Stimulated activated CD4-positive, alpha-beta T cell treated with anti-CD3 and anti-CD28 coated beads, Interleukin-12 subunit alpha, Interleukin-12 subunit beta, amount 100 ng/mL, for 24 hours (primary cell): ENCODE data around the gene BCAS3.
"Not testable (repeated sequence)": the region's sequence is repeated elsewhere in the genome, so short reads cannot be mapped to it uniquely, and the experiment has no call there.

Experiments
- DNase-seq, 2 experiments: peaks; one replicate each; pipeline ENCODE4 v3.0.0-alpha.2; 2020; ENCODE audit warnings: low read depth in 2 of 2

The BCAS3 gene

DNA sequence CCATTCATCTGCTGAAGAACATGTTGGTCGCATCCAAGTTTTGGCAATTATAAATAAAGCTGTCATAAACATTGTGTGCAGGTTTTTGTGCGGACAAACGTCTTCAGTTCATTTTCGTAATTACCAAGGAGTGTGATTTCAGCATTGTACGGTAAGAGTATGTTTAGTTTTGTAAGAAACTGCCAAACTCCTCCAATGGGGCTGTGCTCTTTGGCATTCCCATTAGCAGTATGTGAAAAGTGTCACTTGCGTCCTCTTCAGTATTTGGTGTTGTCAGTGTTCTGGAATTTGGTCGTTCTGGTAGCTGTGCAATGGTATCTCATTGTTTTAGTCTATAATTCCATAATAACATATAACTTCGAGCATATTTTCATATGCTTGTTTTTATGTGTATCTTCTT is 120.9 kb downstream of the BCAS3 start:
- no peak for DNase-seq

DNA sequence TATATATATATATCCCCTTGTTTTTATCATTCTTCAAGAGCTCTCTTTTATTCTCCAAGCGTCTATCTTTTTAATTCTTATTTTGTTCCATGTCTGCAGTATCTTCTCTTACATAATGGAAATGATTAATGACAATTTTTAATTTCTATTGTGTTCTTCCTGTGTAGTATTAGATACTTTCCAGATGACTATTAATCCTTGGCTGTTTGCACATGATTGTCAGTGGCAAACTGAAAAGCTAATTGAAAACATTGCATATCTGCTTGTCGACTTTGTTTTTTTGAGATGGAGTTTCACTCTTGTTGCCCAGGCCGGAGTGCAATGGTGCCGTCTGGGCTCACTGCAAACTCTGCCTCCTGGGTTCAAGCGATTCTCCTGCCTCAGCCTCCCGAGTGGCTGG is 124.7 kb downstream of the BCAS3 start:
- no peak for DNase-seq

DNA sequence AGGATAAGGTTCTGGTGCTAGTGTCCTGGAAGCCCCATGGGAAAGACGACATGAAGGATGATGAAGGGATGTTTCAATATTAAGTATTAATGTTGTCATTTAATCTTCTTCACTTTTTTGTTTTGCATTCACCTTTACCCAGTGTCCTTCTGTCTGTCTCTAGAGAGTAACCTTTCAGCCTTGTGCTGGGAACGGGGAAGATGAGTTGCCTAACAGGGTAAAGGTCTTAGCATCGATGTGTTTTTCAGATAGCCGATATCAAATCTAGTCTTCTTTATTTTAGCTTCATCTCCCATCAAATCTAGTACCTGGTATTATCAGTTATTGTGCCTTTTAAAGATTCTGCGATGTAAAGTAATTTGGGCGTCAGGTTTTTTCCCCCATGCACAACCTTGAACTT is 125.4 kb downstream of the BCAS3 start:
- DNase-seq: no peak

DNA sequence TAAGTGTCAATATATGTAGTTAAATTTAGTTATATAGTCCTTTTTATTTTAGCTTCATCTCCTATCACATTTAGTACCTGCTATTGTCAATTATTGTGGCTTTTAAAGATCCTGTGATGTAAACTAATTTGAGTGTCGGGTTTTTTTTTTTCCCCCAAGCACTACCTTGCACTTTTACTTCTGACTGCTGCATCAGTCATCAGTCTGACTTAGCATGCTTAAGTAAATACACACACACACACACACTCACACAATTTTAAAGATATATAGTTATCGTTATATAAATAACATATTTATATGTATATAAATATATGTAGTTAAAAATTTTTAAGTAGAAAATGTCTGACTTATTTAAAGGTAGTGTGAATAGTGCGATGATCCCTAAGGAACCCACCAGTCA is 127.2 kb downstream of the BCAS3 start:
- DNase-seq: no peak

DNA sequence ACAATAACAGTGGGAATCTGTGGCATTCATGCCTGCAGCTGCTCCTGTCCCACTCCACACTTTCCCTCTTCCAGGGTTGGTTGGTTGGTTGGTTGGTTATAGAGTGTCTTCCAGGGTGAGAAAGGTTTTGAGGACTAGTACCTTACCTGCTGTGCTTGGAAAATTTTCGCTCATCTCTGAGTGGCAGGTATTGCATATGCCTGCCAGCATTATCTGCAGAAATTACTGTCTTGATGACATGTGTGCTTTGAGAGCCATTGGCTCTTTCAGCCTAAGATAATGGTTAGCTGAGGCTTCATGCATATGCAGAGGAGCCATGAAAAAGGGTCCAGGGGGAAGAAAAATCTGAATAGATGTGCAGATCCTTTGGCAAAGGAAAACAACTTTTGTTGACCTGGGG is 131.8 kb downstream of the BCAS3 start:
- no peak for DNase-seq

DNA sequence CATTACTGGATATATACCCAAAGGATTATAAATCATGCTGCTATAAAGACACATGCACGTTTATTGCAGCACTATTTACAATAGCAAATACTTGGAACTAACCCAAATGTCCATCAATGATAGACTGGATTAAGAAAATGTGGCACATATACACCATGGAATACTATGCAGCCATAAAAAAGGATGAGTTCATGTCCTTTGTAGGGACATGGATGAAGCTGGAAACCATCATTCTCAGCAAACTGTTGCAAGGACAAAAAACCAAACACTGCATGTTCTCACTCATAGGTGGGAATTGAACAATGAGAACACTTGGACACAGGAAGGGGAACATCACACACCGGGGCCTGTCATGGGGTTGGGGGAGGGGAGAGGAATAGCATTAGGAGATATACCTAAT is 137.3 kb downstream of the BCAS3 start:
- DNase-seq: not testable (repeated sequence)

DNA sequence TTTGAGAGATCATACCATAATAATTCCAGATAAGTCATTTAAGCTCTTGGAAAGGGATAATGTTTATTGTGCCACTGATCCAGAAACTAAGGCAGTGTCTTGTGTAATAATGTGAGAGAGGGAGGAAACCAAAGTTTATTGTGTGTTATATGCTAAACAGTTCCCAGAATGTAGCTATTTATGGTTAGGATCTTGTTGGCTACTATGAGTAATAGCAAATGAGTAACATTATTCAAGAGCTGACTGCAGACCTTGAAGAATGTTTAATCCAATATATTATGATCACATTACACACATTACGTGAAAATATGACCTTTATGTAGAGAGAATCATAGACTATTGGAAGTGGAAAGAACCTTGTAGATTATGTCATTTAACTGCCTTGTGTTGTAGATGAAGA is 139.5 kb downstream of the BCAS3 start:
- DNase-seq: no peak

DNA sequence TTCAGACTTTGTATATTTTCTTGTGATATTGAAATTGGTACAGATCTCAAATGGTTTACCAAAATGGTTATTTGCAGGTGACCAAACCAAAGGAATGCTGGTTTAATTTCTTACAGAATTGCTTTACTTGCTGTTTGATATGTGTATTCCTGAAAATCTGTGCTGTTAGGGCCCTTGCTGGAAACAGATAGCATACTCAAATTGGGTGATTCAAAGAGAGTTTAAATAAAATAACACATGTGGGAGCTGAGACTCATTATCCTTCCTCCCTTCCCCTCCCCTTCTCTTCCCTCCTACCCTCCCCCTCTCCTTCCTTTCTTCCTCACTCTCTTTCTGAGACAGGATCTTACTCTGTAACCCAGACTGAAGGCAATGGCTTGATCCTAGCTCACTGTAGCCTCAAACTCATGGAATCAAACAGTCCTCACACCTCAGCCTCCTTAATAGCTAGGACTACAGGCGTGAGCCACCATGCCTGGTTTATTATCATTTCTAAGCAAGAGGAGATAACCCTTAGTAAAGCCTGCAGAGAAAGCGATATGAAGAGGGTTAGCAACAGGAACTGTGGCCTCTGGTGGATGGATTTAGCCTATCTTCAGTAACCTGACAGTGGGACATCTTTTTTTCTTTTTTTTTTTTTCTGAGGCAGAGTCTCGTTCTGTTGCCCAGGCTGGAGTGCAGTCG is 141.9 kb downstream of the BCAS3 start:
- no peak for DNase-seq

DNA sequence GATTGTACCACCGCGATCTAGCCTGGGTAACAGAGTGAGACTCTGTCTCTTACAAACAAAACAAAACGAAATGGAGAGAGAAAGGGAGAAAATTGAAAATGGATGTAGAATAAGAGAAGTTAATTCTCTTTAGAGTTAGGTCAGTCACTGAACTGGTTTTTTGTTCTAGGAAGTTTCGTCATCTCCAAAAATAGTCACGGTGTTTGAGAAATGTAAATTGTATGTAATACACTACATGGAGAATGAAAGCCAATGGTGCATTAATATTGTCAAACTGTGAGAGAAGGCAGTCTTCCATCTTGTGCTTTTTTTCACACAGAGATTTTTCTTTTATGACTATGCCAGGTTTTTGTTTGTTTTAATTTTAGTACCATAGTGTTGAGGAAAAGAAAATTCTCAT is 145.9 kb downstream of the BCAS3 start:
- no peak for DNase-seq

DNA sequence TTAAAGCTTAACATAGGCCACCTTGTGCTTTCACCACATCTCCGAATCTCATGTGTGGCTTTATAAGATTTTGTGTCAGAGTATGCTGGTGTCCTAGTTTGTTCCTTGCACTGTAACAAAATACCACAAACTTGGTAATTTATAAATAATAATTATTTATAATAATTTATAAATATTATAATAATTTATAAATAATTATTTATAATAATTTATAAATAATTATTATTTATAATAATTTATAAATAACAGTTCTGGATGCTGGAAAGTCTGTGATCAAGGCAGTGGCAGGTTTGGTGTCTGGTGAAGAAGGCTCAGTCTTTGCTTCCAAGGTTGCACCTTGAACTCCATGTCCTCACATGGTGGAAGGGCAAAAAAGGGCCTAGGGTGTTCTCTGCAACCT is 147.7 kb downstream of the BCAS3 start:
- no peak for DNase-seq

DNA sequence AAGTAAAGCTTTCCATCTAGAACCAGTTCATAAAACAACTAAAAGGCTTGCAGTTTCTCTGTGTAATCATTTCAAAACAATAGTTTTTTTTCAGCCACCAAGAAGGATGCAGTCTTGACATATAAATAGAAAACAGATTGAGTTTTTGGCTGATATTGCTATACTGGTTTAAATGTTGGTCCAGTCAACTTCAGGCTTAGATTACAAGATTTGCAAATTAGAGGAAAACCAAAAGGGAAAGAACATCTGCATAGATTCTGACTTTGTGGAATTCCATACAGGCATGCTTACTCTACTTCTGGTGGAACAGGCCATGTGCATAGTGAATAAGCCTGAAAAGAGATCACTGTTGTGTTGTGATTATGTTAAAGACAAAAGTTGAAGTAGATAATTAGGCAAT is 150.3 kb downstream of the BCAS3 start:
- no peak for DNase-seq

DNA sequence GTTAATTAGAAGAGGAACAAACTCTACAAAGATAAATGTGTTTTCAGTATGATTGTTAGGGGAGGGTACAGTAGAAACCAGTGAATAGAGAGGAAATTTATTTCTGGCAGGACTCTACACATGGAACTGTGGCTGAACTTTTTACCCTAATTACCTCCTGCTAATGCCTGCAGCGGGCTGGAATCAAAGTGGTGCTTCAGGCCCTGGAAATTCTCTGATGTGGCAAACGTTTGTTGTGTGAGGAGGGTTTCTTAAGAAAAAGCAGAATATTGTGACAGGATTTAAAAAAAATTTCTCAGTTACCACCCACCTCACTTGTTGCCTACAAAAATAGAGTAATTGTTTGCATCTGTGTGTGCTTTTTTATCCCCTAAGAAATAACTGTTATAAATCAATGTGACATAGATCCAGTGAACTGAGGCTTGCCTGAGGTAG is 154.5 kb downstream of the BCAS3 start:
- no peak for DNase-seq

DNA sequence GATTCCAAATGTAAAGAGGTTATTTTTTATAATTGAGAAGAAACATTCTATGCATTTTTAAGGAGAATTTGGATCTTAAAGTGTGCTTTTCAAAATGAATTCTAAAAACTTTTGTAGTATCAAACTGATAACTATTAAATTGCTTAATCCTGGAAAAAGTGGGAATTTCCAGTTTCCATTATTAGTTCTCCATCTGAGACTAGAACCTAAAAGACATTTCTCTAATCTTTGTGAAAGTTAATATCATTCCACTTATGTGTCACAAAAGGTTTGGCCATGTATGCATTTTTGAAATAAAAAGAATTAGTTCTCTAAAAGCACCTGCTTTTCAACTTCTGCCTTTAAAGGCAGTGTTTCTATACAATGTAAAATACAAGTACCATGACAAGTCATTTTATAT is 155.0 kb downstream of the BCAS3 start:
- DNase-seq: no peak

DNA sequence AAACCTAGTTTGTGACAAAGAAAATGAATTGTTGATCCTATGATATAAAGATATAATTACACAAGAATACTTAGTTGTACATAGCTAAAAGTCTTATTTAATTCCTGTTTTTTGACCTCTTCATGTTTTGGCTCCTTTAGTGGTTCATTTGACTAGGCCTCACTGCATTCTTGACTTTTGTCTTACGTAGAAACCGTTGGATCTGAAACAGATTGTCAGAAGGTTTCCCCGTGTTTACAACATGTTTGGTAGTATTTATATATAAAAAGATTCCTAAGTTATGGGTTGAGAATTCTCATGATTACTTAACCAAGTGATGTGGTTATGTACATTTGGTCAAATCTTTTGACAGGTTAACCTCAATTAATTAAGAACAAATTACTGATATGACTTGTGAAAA is 162.8 kb downstream of the BCAS3 start:
- no peak for DNase-seq

DNA sequence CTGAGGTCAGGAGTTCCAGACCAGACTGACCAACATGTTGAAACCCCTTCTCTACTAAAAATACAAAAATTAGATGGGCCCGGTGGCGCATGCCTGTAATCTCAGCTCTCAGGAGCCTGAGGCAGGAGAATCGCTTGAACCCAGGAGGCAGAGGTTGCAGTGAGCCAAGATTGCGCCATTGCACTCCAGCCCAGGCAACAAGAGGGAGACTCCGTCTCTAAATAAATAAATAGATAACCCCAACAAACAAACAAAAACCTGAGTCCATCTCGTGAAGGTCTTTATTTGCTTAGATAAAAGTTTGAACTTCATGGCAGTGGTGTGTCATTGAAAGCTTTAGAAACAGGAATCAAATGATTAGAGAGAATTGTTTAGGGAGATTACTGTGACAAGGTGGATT is 167.4 kb downstream of the BCAS3 start:
- no peak for DNase-seq

DNA sequence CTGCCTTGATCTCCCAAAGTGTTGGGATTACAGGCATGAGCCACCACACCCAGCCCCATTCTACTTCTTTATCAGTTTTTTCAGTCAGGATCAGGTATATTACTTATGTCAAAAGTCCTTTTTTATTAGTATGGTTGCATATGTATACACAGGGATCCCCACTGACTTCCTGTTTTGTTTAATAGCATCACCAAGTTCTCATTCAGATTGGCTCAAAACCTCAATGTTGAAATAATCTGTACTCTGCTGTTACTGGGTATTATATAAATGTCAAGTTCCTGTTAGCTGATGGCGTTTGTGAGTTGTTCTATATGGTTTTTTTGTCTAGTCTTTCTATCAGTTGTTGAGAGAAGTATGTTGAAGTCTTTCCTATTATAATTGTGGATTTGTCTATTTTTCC is 168.5 kb downstream of the BCAS3 start:
- no peak for DNase-seq

DNA sequence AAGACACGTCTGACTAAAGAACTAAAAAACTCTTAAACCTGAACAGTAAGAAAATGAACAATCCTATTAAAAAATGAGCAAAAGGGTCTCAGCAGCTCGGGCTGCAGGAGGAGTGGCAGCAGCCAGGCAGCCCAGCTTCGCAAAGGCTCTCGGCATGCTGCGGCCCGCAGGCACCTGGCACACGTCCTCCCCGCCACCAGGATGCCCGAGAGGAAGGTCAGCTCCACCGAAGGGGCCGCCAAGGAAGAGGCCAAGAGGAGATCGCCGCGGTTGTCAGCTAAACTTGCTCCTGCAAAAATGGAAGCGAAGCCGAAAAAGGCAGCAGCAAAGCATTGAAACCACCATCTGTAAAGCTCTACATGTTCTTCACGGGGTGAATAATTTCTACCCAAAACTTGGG is 173.5 kb downstream of the BCAS3 start:
- DNase-seq: no peak

DNA sequence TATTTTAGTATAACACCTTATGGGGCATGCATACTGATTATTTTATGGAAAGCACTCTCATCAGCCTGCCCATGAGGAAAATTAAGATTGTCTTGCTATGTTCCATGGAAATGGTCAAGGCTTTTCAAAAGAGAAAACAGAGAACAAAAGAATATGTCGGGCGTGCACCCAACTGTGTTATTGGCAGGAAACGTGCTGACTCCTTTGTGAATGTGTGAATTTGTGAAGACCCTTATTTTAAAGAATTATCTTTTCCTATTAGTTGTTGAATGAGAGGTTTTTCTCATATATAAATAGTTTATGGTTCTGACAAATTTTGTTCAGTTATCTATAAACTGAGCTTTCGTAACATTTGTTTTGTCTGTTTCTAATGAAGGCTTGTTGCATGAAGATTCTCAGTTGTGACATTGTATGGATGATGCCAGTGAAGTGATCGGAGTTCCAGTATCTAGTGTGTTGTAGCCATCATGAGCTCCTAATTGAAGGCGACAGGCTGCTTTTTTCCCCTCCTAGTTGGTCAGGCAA is 180.0 kb downstream of the BCAS3 start:
- no peak for DNase-seq

DNA sequence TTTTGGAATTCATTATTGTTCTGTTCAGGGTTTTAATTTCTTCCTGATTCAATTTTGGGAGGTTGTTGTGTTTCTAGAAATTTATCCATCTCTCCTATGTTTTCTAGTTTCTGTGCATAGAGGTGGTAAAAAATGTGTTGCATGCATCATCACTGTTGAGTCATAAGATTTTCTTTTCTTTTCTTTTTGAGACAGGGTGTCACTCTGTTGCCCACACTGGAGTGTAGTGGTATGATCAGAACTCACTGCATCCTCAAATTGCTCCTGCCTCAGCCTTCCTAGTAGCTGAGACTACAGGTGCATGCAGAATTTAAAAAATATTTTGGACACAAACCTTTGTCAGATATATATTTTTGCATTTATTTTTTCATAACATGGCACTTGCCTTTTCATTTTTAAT is 184.8 kb downstream of the BCAS3 start:
- DNase-seq: no peak

DNA sequence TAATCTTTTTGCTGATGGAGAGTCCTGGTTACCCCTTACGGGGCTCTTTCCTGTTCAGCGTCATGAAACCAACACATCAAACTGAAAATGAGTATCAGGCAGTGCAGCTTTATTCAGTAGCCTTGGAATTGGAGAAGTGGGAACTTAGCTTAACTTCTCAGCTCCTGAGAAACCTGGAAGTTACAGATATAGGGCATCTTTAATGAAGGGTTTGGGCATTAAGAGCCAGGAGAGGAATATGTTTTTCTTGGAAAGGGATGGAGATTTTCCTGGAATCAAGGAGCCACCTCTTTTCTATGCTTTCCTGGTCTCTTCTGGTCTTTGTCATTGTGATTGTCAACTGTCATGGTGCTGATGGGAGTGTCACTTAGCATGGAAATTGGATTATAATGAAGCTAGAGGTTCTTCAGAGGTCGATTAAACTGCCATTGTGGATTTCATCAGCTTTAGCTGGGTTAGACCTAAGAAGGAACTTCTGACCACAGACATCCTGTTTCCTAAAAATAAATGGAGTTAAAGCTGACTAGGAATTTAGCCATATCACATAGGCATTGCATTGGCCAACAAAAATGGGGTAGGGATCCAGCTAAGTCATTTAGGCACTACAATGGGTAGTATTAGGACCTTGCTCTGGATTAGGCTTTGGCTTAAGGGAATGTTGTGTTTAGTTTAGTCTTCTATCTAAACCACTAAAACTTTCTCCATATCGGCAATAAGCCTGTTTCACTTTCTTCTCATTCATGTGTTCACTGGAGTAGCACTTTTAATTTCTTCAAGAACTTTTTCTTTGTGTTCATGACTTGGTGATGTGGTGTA is 186.4 kb downstream of the BCAS3 start:
- DNase-seq: no peak

DNA sequence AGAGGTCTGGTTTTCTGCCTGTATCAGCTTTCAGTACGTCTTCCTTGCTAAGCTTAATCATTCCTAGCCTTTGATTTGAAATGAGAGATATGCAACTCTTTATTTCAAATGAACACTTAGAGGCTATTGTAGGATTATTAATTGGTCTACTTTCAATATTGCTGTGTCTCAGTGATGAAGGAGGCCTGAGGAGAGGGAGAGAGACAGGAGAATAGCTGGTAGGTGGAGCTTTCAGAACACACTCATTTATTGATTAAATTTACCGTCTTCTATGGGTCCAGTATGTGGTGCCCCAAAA is 187.0 kb downstream of the BCAS3 start:
- no peak for DNase-seq

DNA sequence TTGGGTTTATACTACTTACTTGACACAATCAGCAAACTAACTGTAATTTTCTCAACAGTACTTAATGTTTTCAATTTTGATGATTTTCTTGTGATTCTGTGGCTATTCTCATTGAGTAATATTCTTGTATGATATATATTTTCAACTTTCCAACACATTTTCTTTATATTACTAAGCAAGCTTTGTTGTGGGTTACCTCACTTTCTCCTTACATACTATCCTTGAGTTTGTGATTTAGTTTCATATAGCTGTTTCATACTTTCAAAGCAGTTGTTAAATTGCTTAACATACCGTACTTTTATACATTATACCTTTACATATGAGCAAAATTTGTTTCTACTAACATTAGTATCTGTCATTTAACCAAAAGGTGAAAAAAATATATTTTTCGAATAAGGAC is 197.1 kb downstream of the BCAS3 start:
- no peak for DNase-seq
